HepG2 (cell line): ENCODE measurements around the gene TPGS1. TPM values are rescaled to one million over a fixed set of nuclear protein-coding genes. Genes with fewer than 3 reads are reported as not detected.
A peak's percentile ranks its signal among the peaks of the same experiment; 100 is the strongest.

Experiments
- HMG20A ChIP-seq: IDR thresholded peaks from 2 replicates; pipeline ENCODE4 v1.6.1; 2016; ENCODE audit warnings: borderline replicate concordance
- MED8 ChIP-seq: sonication (generic); formaldehyde crosslinking; IDR thresholded peaks from 2 replicates; pipeline ENCODE4 v1.8.1; 2023; ENCODE audit warnings: mild to moderate bottlenecking, missing genetic modification reagents; ENCODE audit not compliant: insufficient replicate concordance
- MTF1 ChIP-seq: sonication (generic); formaldehyde crosslinking; IDR thresholded peaks from 2 replicates; pipeline ENCODE4 v1.5.0; 2020; ENCODE audit warnings: missing genetic modification reagents
- PAXIP1 ChIP-seq: sonication (generic); formaldehyde crosslinking; conservative IDR thresholded peaks from 2 replicates; pipeline ENCODE4 v1.4.0; 2020; ENCODE audit warnings: mild to moderate bottlenecking, missing genetic modification reagents, moderate library complexity
- PTBP1 ChIP-seq: fragments of 200-400 bp; formaldehyde crosslinking; IDR thresholded peaks from 2 replicates; pipeline ENCODE4 v1.6.1; 2018; ENCODE audit warnings: low read length, low read depth; ENCODE audit not compliant: poor library complexity, severe bottlenecking
- RAD21 ChIP-seq: fragments of 450-650 bp; formaldehyde crosslinking; IDR thresholded peaks from 2 replicates; pipeline ENCODE4 v1.5.0; 2020; ENCODE audit warnings: mild to moderate bottlenecking
- SMARCE1 ChIP-seq: fragments of 450-650 bp; IDR thresholded peaks from 2 replicates; pipeline ENCODE4 v1.6.1; 2017; ENCODE audit warnings: borderline replicate concordance
- WIZ ChIP-seq: sonication (generic); formaldehyde crosslinking; IDR thresholded peaks from 2 replicates; pipeline ENCODE4 v1.5.1; 2020; ENCODE audit warnings: mild to moderate bottlenecking, missing genetic modification reagents
- XRCC5 ChIP-seq: fragments of 200-400 bp; formaldehyde crosslinking; optimal IDR thresholded peaks from 2 replicates; pipeline ENCODE3; 2017; ENCODE audit warnings: mild to moderate bottlenecking, low read length
- ZNF160 ChIP-seq: sonication (generic); formaldehyde crosslinking; IDR thresholded peaks from 2 replicates; pipeline ENCODE4 v1.8.0; 2022; ENCODE audit warnings: mild to moderate bottlenecking, inconsistent platforms, missing genetic modification reagents
- ZNF20 ChIP-seq: sonication (generic); formaldehyde crosslinking; IDR thresholded peaks from 2 replicates; pipeline ENCODE4 v1.4.0; 2020; ENCODE audit warnings: mild to moderate bottlenecking, moderate library complexity, missing genetic modification reagents
- ZNF263 ChIP-seq: sonication (generic); formaldehyde crosslinking; IDR thresholded peaks from 2 replicates; pipeline ENCODE4 v1.4.0; 2020; ENCODE audit warnings: missing genetic modification reagents
- ZNF550 ChIP-seq: sonication (generic); formaldehyde crosslinking; IDR thresholded peaks from 2 replicates; pipeline ENCODE4 v1.4.0; 2020; ENCODE audit warnings: mild to moderate bottlenecking, missing genetic modification reagents, borderline replicate concordance
- ZNF609 ChIP-seq: sonication (generic); formaldehyde crosslinking; IDR thresholded peaks from 2 replicates; pipeline ENCODE4 v1.4.0; 2020; ENCODE audit warnings: mild to moderate bottlenecking, missing genetic modification reagents, borderline replicate concordance
- ZNF639 ChIP-seq: conservative IDR thresholded peaks from 2 replicates; pipeline ENCODE4 v1.6.1; 2018; ENCODE audit warnings: missing genetic modification reagents
- ZSCAN5A ChIP-seq: sonication (generic); formaldehyde crosslinking; IDR thresholded peaks from 2 replicates; pipeline ENCODE4 v1.8.0; 2022; ENCODE audit warnings: mild to moderate bottlenecking, missing genetic modification reagents, borderline replicate concordance
- ZSCAN9 ChIP-seq: IDR thresholded peaks from 2 replicates; pipeline ENCODE4 v1.6.1; 2016; ENCODE audit warnings: borderline replicate concordance
- polyA plus RNA-seq, 8 experiments: library from polyadenylated mRNA; depleted of rRNA in 3 of 8; stranded (reverse) in 7 of 8; unstranded in 1 of 8; fragments of >200 nt; fragmentation: Illumina TruSeq in 4 of 8; extraction: Trizol in 4 of 8; gene quantifications; 2 replicates each; pipeline versions ENCODE4 v1.2.1 to v1.2.3, GENCODE V29; 2011 to 2016; ENCODE audit warnings: low read depth in 4 of 8, missing spikeins in 1 of 8, mixed read lengths in 1 of 8; ENCODE audit not compliant: insufficient read depth in 1 of 8
- total RNA-seq, 5 experiments: library from RNA; depleted of rRNA; stranded (reverse); fragments of >200 nt; fragmentation: Illumina TruSeq; extraction: Trizol; gene quantifications; 2 replicates each; pipeline ENCODE4 v1.2.3, GENCODE V29; 2016; ENCODE audit warnings: low read depth in 1 of 5

TPGS1 gene
- total and polyA plus RNA-seq, 2 of the 13 experiments (the other 11 are each of a cell fraction or from before 2014, with no cell fraction given), result 1.1 to 6.2 TPM

- TF ChIP-seq ZNF609 (0 out of 2 replicates have a peak, but pooled peaks have one; percentile 5), ZNF639 (CRISPR knock-in tag) (no peak), ZNF263 (CRISPR knock-in tag) (no peak), ZSCAN5A (no peak), ZNF20 (peak; percentile 39; the same call in 1 of the 2 replicates), HMG20A (CRISPR knock-in tag) (peak; percentile 12; the same call in 1 of the 2 replicates), XRCC5 (peak; percentile 56), WIZ (CRISPR knock-in tag) (0 out of 2 replicates have a peak, but pooled peaks have one; percentile 11), ZSCAN9 (CRISPR knock-in tag) (peak; percentile 60), PTBP1 (no peak), RAD21 (CRISPR knock-in tag) (no peak; the same call in 1 of the 2 replicates), ZNF550 (CRISPR knock-in tag) (no peak), SMARCE1 (no peak), MTF1 (CRISPR knock-in tag) (0 out of 2 replicates have a peak, but pooled peaks have one; percentile 14), PAXIP1 (peak; percentile 77), MED8 (CRISPR knock-in tag) (no peak), ZNF160 (CRISPR knock-in tag) (0 out of 2 replicates have a peak, but pooled peaks have one; percentile 45)
Observed at GRCh38 chr19:532561-533363, 25.5 kb downstream of the TPGS1 start (continued).
